Measurements from ENCODE around the gene ULK4.

DNA sequence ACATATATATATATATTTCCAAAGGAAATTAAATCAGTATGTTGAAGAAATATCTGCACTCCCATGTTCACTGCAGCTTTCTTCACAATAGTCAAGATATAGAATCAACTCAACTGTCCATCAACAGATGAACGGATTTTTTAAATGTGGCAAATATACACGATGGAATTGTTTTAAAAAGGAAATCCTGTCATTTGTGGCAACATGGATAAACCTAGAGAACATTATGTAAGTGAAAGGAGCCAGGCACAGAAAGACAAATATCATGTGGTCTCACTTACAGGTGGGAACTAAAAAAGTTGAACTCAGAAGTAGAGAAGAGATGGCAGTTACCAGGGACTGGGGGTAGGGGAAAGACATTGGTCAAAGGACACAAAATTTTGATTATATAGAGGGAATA lies 253.7 kb downstream of the ULK4 start:
- TF ChIP-seq, protein P1, sequence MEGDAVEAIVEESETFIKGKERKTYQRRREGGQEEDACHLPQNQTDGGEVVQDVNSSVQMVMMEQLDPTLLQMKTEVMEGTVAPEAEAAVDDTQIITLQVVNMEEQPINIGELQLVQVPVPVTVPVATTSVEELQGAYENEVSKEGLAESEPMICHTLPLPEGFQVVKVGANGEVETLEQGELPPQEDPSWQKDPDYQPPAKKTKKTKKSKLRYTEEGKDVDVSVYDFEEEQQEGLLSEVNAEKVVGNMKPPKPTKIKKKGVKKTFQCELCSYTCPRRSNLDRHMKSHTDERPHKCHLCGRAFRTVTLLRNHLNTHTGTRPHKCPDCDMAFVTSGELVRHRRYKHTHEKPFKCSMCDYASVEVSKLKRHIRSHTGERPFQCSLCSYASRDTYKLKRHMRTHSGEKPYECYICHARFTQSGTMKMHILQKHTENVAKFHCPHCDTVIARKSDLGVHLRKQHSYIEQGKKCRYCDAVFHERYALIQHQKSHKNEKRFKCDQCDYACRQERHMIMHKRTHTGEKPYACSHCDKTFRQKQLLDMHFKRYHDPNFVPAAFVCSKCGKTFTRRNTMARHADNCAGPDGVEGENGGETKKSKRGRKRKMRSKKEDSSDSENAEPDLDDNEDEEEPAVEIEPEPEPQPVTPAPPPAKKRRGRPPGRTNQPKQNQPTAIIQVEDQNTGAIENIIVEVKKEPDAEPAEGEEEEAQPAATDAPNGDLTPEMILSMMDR (conservative IDR thresholded peaks at IDR 0.05): no peak
- TF ChIP-seq ZFX (IDR thresholded peaks at IDR 0.05): no peak

Data from C4-2B (cell line).